ENCODE results near the gene CEND1.

GRCh38 chr11:832529-833113, 42.7 kb upstream of the CEND1 start, which contains the start of gene CD151:
- TF ChIP-seq POLR2A (IDR thresholded peaks at IDR 0.05) (no peak), EP300 (IDR thresholded peaks at IDR 0.05) (no peak)
- TF ChIP-seq, protein P1, sequence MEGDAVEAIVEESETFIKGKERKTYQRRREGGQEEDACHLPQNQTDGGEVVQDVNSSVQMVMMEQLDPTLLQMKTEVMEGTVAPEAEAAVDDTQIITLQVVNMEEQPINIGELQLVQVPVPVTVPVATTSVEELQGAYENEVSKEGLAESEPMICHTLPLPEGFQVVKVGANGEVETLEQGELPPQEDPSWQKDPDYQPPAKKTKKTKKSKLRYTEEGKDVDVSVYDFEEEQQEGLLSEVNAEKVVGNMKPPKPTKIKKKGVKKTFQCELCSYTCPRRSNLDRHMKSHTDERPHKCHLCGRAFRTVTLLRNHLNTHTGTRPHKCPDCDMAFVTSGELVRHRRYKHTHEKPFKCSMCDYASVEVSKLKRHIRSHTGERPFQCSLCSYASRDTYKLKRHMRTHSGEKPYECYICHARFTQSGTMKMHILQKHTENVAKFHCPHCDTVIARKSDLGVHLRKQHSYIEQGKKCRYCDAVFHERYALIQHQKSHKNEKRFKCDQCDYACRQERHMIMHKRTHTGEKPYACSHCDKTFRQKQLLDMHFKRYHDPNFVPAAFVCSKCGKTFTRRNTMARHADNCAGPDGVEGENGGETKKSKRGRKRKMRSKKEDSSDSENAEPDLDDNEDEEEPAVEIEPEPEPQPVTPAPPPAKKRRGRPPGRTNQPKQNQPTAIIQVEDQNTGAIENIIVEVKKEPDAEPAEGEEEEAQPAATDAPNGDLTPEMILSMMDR (IDR thresholded peaks at IDR 0.05) = peak in 1 of 5 experiments; percentile 32

All from tibial nerve (tissue), 4 donors.